HG03280 (cell line): ENCODE measurements around the gene KATNB1.

ENCODE experiments used
- ATAC-seq: cut with Tn5 transposase; IDR thresholded peaks from one replicate; pipeline ENCODE4 v1.9.1; 2021; ENCODE audit warnings: mild to moderate bottlenecking, moderate library complexity; ENCODE audit not compliant: unreplicated experiment

Gene KATNB1

GRCh38 chr16:57735755-57736418 lies at the start of gene KATNB1:
Gene KATNB1, plus strand, starts transcription at chr16:57735770. Its CDS starts 1,474 bp downstream, at chr16:57737244.
- ATAC-seq: no peak

DNA sequence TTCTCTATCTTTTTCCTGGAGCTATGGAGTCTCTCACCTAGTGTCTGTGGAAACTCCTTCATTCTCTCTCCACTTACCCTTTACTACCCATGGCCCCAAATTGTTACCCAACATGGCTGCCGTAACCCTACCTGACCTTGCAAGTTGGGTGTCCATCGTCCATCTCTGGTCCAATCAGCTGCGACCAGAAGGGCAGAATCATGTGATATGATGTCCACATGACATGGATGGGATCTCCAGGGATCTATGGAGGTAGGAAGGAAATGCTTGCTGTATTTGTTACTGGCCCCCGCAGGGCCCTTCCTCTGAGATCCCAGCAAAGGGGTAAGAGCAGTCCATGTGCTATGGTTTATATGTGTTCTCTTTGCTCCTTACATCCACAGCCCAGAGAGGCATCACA lies 49.0 kb upstream of the KATNB1 start:
- ATAC-seq: no peak

DNA sequence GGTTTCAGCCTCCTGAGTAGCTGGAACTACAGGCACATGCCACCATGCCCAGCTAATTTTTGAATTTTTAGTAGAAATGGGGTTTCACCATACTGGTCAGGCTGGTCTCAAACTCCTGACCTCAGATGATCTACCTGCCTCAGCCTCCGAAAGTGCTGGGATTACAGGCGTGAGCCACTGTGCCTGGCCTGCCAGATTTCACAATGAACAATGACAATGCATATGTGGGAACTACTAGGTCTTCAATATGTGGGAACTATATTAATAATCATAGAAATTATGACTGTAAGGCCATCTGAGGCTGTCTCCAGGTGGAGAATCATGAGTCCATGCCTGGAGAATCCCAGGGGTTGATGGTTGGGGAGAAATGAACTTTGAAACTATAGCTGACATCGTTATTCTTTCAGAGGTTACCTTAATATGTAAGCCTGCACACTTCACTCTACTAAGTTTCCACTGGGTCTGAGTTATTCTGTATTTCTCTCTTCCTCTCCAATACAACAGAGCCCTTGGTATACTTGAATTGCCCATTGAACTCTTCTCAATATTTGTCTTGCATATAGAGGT lies 48.1 kb upstream of the KATNB1 start:
- no peak for ATAC-seq

DNA sequence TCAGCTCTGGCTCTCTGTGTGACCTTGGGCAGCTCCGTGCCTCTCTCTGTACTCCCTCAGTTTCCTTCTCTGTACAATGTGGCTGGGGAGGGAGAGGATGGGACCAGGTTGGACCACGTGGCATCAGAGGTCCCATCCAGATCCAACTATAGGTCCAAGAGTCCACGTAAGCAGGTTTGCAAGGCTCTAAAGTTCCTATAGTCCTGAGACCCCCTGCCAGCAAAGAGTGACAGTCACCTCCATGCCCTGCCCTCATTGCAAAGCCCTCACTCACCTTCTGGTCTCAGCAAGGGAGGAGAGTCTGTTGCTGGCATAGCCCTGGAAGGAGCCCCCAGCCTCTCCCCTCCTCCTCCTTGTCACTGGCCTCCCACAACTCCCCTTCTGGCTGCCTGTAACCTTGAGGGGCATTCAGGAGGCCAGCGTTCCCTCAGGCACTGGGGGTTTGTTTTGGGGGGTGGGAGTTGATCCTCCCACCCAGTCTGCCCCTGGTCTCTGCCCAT lies 47.0 kb upstream of the KATNB1 start:
- ATAC-seq: no peak

DNA sequence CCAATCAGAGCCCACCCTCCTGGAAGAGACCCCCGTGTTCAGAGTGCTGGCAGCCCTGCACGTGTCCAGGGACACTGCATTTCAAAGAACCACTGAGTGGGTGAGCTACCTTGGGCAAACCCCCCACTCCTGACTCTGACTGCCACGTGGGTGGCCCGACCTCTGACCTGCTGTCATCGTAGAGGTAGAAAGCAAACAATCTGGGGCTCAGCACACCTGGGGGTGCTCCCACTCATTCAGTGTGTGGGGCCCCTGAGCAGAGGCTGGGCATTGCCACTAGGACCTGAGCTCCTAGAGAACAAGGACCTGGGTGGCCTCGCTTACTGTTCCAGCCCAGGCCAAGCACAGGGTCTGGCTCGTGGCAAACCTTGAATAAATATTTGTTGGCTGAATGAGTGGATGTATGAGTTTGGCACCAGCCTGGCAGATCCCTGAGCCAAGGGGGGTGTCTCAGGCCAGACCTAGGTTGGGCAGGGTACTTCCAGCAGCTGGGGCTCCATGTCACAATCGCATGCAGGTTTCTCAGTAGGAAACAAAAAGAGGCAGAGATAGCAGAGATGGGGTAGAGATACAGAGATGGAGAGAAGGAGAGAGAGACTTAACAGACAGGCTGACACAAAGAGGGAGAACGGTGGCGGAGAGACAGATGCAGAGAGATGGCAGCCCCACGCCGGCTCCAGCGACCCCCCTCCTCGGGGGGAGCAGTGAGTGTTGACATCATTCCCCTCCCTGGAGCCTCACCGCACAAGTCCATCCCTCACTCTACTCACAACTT lies 46.4 kb upstream of the KATNB1 start:
- ATAC-seq: no peak

DNA sequence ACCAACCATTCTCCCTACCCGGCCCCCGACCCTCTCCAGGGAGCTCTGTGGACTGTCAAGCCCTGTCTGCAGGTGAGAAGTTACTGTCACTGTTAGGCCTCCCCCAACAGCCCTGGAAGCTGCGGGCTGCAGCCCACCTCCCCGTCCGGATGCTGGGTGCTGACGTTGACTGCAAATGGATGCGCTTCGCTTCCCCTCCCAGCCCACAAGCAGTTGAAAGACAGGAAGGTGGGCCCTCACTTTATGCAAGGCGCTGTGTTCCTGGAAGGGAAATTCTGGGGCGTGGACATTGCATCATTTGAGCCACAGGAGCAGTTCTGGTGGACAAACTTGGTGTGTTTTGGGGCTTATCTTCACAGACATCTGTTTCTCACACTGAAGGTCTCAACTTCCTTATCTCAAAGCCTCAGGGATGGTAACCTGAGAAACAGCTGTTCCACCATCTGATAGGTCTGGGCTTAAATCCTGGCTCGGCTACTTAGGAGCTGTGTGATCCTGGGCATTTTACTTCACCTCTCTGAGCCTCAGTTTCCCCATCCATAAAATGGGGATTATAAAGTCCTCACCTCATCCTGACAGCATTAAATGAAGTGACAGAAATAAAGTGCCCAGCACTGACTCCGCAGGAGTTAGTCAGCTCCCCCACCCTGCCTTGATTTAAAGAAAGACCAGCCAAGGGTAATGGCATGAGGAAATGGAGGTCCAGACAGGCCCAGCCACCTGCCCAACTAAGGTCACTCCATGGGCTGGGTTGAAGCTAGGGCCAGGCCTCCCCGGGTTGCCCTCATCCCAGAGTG lies 45.6 kb upstream of the KATNB1 start:
- no peak for ATAC-seq

DNA sequence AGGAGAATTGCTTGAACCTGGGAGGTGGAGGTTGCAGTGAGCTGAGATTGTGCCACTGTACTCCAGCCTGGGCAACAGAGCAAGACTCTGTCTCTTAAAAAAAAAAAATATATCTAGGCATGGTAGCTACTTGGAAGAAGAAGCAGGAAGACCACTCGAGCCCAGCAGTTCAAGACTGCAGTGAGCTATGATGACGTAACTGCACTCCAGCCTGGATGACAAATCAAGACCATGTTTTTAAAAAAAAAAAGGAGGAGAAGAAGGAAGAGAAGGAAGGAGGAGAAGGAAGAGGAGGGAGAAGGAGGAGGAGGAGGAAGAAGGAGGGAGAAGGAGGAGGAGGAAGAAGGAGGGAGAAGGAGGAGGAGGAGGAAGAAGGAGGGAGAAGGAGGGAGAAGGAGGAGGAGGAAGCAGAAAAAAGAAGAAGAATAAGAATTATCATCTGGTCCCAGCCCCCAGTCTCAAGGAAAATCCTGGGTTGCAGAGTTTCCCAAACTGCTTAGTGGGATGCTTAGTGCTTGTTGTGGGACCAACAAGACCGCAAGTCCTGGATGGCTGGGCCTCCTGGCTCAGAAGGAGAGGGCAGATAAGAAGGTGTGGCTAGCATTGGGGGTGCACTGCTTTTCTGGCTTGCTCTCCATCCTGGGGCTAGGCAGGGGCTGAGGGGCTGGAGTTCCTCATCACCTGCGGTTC lies 44.6 kb upstream of the KATNB1 start:
- no peak for ATAC-seq

DNA sequence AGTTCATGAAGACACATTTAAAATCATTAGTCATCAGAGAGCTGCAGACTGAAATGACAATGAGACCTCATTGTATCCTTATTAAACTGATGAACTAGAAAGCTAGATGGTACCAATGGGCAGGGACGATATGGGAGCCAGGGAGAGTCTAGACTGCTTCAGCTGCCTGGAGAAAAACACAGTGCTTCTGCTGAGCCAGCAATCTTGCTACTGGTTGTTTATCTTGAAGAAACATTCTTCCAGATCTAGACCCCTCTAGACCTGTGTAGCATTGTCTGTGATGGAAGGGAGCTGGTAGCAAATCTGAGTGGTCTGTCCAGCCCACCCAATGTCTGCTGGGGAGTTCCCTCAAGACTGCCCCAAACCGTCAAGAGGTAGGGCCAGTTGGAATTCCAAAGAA lies 42.9 kb upstream of the KATNB1 start:
- ATAC-seq: no peak

DNA sequence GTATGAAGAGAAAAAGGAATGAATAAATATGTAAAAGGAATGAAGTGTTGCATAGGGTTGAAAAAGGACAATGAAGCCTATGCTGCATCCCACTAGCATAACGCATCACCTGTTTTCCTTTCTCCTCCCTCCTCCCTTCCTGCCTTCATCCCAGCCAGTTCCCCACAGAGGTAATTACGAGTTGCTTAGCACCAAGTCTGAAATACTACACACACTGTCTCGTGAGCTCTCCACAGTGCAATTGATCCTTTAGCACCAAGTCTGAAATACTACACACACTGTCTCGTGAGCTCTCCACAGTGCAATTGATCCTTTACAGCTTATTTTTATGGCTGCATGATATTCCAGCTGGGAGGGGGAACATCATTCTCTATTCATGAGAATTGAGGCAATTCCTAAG lies 42.0 kb upstream of the KATNB1 start:
- no peak for ATAC-seq

GRCh38 chr16:57694231-57694724 lies 41.3 kb upstream of the KATNB1 start:
- no peak for ATAC-seq

- no peak for ATAC-seq
Measured at GRCh38 chr16:57694725-57695679, 40.6 kb upstream of the KATNB1 start, which contains the start of gene DRC7. Gene DRC7, plus strand, starts transcription at chr16:57694806. Its CDS starts 3,144 bp downstream, at chr16:57697950.

GRCh38 chr16:57695680-57696069 lies 39.9 kb upstream of the KATNB1 start:
- no peak for ATAC-seq

DNA sequence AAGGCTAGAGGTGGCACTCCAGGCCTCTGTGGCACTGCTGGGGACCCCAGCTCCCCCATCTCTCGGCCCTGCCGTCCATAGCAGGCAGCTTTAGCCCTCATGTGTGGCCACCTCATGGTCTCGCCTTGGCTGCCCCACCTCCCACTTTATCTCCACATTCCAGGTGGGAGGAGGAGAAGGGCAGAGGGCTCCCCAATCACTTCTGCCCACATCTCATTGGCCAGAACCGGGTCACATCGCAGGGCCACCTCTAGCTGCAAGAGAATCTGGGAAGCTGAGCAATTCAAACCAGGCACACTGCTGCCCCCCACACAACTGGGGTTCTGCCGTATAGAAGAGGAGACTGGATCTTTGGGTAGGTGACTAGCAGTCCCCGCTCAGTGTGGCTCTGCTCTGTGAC lies 39.3 kb upstream of the KATNB1 start:
- no peak for ATAC-seq

DNA sequence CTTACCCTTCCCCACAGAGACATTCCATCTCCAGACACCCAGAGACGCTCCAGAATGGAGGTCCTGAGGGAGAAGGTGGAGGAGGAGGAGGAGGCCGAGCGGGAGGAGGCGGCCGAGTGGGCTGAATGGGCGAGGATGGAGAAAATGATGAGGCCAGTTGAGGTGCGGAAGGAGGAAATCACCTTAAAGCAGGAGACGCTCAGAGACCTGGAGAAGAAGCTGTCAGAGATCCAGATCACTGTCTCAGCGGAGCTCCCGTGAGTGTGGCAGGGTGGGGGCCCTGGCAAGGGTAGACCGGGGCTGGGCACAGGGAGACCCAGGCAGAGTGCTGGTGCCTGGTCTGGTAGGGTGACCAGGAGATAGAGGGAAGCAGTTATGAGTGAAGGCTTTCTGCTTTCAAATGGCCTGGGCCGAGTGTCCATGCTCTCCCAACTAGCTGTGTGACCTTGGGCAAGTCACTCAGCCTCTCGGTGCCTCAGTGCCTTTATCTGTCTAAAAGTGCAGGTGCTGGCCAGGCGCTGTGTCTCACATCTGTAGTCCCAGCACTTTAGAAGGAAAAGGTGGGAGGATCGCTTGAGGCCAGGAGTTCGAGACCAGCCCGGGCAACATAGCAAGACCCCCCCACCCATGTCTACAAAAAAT lies 37.6 kb upstream of the KATNB1 start:
- ATAC-seq: no peak

DNA sequence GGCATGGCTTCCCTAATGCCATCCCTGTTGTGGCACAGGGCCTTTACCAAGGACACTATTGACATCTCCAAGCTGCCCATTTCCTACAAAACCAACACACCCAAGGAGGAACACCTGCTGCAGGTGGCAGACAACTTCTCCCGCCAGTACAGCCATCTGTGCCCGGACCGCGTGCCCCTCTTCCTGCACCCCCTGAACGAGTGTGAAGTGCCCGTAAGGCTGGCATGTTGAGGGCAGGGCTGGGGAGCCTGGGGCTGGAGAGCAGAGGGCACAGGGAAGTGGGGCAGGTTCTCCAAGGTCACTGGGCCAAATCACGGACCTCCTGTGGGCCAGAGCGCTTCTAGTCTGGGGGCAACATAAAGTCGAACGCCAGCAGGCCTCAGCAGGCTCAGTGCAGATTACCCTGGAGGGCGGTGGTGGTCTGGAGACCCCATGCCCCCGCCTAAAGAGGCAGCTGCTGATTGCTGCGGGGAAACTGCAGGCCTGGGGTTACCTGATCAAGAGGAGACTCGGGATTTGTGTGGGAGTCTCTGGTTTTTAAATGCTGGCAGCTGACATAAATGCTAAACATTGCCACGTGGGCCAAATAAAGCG lies 36.7 kb upstream of the KATNB1 start:
- ATAC-seq: no peak

DNA sequence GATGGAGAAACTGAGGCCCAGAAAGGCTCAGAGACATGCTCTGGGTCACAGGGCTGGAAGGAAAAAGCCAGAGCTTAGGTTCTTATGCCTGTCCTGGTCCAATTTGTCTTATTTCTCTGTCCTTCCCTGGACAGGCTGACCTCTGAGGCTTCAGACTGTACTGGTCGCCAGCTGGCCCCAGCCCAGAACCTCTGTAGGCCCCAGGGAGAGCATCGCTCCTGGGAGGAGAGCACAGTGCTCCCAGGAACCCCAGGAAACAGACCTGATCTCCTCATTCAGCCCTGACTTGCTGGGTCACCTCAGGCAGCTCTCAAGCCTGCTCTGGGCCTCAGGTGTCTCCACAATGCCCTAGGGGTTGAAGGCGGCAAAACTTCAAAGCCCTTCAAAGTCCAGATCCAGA lies 36.1 kb upstream of the KATNB1 start:
- ATAC-seq: no peak

GRCh38 chr16:57699899-57700298 lies 35.7 kb upstream of the KATNB1 start:
- no peak for ATAC-seq

- no peak for ATAC-seq
Measured at GRCh38 chr16:57700781-57701551, 34.6 kb upstream of the KATNB1 start.
